Skeletal muscle tissue (tissue), 4 donors: ENCODE measurements around the gene FRMD1. TPM values are rescaled to one million over a fixed set of nuclear protein-coding genes. Genes with fewer than 3 reads are reported as not detected.

Experiments
- H3K27ac ChIP-seq: one replicate; pipeline ENCODE4 v1.7.0; 2013; ENCODE audit warnings: mild to moderate bottlenecking, low read depth, low read length, inconsistent platforms
- H3K27me3 ChIP-seq, 3 donors: one replicate each; pipeline ENCODE4 v1.7.0; 2013; ENCODE audit warnings: low read length in 3 of 3; ENCODE audit not compliant: control insufficient read depth in 3 of 3, insufficient read depth in 3 of 3
- H3K36me3 ChIP-seq, 3 donors: one replicate each; pipeline ENCODE4 v1.7.0; 2013; ENCODE audit warnings: low read length in 3 of 3; ENCODE audit not compliant: control insufficient read depth in 3 of 3, insufficient read depth in 3 of 3
- H3K4me1 ChIP-seq, 3 donors: one replicate each; pipeline ENCODE4 v1.7.0; 2013; ENCODE audit warnings: low read length in 3 of 3, mild to moderate bottlenecking in 3 of 3; ENCODE audit not compliant: control insufficient read depth in 3 of 3, insufficient read depth in 3 of 3
- H3K4me3 ChIP-seq, 3 donors: one replicate each; pipeline ENCODE4 v1.7.0; 2013; ENCODE audit warnings: low read length in 3 of 3
- H3K9ac ChIP-seq, 3 donors: one replicate each; pipeline ENCODE4 v1.7.0; 2013; ENCODE audit warnings: low read length in 3 of 3, mild to moderate bottlenecking in 3 of 3, moderate library complexity in 2 of 3, low read depth in 1 of 3
- H3K9me3 ChIP-seq, 3 donors: one replicate each; pipeline ENCODE4 v1.7.0; 2013; ENCODE audit warnings: low read length in 3 of 3; ENCODE audit not compliant: control insufficient read depth in 3 of 3
- total RNA-seq: library from RNA; depleted of rRNA; stranded (reverse); fragments of >200 nt; gene quantifications from one replicate; pipeline ENCODE4 v1.2.3, GENCODE V29; 2014
- donor health status: Osteomylitis.

FRMD1 gene
- total RNA-seq, 1 donor from 2014 or later, result not detected

GRCh38 chr6:168071620-168072019 is 7.4 kb downstream of the FRMD1 start:
- Histone ChIP-seq H3K36me3 (peaks cover 0 to 8% (median 0%) of the 10 kb centered on the region in 3 donors), H3K9ac (no peak overlapping the region), H3K27me3 (peaks cover 0 to 26% (median 6%) of the 10 kb centered on the region in 3 donors), H3K27ac (no peak overlapping the region), H3K4me3 (no peak overlapping the region), H3K4me1 (no peaks in the 10 kb centered on the region), H3K9me3 (no peaks in the 10 kb centered on the region)

- no peaks in the 10 kb centered on the region for H3K9me3 ChIP-seq
- H3K4me3 ChIP-seq, result no peak overlapping the region
- no peaks in the 10 kb centered on the region for H3K4me1 ChIP-seq
- peaks cover 0 to 8% (median 0%) of the 10 kb centered on the region in 3 donors for H3K36me3 ChIP-seq
- H3K27me3 ChIP-seq, result peaks cover 0 to 26% (median 6%) of the 10 kb centered on the region in 3 donors
- no peak overlapping the region for H3K27ac ChIP-seq
- H3K9ac ChIP-seq, result no peak overlapping the region
These were observed 8.2 kb downstream of the FRMD1 start for GRCh38 chr6:168070804-168071203.

GRCh38 chr6:168067081-168067759 is 11.8 kb downstream of the FRMD1 start:
- Histone ChIP-seq H3K36me3 (no peaks in the 10 kb centered on the region), H3K9me3 (no peaks in the 10 kb centered on the region), H3K27ac (no peak overlapping the region), H3K4me3 (no peak overlapping the region), H3K27me3 (peaks cover 0 to 9% (median 6%) of the 10 kb centered on the region in 3 donors), H3K4me1 (no peaks in the 10 kb centered on the region), H3K9ac (no peak overlapping the region)

GRCh38 chr6:168064226-168064807 is 14.7 kb downstream of the FRMD1 start:
- no peaks in the 10 kb centered on the region for H3K36me3 ChIP-seq
- H3K4me1 ChIP-seq, result peaks cover 0 to 6% (median 4%) of the 10 kb centered on the region in 3 donors
- no peak overlapping the region for H3K27ac ChIP-seq
- no peak overlapping the region for H3K9ac ChIP-seq
- no peaks in the 10 kb centered on the region for H3K9me3 ChIP-seq
- peaks cover 0 to 3% (median 0%) of the 10 kb centered on the region in 3 donors for H3K27me3 ChIP-seq
- H3K4me3 ChIP-seq, result no peak overlapping the region

- Histone ChIP-seq H3K9me3 (no peaks in the 10 kb centered on the region), H3K4me1 (peaks cover 0 to 6% (median 4%) of the 10 kb centered on the region in 3 donors), H3K36me3 (no peaks in the 10 kb centered on the region), H3K27me3 (peaks cover 0 to 3% (median 0%) of the 10 kb centered on the region in 3 donors), H3K27ac (no peak overlapping the region), H3K4me3 (no peak overlapping the region), H3K9ac (no peak overlapping the region)
These were observed 15.6 kb downstream of the FRMD1 start for GRCh38 chr6:168063431-168063830.

- H3K4me3 ChIP-seq, result no peak overlapping the region
- no peaks in the 10 kb centered on the region for H3K36me3 ChIP-seq
- no peak overlapping the region for H3K27ac ChIP-seq
- H3K27me3 ChIP-seq, result peaks cover 0 to 3% (median 0%) of the 10 kb centered on the region in 3 donors
- H3K9ac ChIP-seq, result no peak overlapping the region
- peaks cover 0 to 6% (median 4%) of the 10 kb centered on the region in 3 donors for H3K4me1 ChIP-seq
- no peaks in the 10 kb centered on the region for H3K9me3 ChIP-seq
These were observed 16.4 kb downstream of the FRMD1 start for GRCh38 chr6:168062346-168063289.

GRCh38 chr6:168061269-168062210 is 17.5 kb downstream of the FRMD1 start:
- H3K4me3 ChIP-seq, result no peak overlapping the region
- no peak overlapping the region for H3K9ac ChIP-seq
- H3K9me3 ChIP-seq, result no peaks in the 10 kb centered on the region
- no peaks in the 10 kb centered on the region for H3K27me3 ChIP-seq
- peaks cover 0 to 6% (median 4%) of the 10 kb centered on the region in 3 donors for H3K4me1 ChIP-seq
- no peaks in the 10 kb centered on the region for H3K36me3 ChIP-seq
- no peak overlapping the region for H3K27ac ChIP-seq

- Histone ChIP-seq H3K4me3 (no peak overlapping the region), H3K4me1 (peaks cover 3 to 13% (median 11%) of the 10 kb centered on the region in 3 donors), H3K9me3 (no peaks in the 10 kb centered on the region), H3K27ac (no peak overlapping the region), H3K9ac (peak overlapping the region in 1 of 3 donors; percentile 16), H3K36me3 (no peaks in the 10 kb centered on the region), H3K27me3 (no peaks in the 10 kb centered on the region)
These were observed 18.5 kb downstream of the FRMD1 start for GRCh38 chr6:168060521-168060931.
